Esophagus muscularis mucosa (tissue), 4 donors: ENCODE measurements around the gene SRD5A1. TPM values are rescaled to one million over a fixed set of nuclear protein-coding genes. Genes with fewer than 3 reads are reported as not detected.

Experiments
- DNase-seq: peaks from one replicate; pipeline ENCODE4 v3.0.0-alpha.2; 2017; ENCODE audit errors: extremely low spot score
- H3K27ac ChIP-seq, 4 donors: fragments of 200-600 bp; sonication (generic); replicated peaks in 1 of 4; 1 replicate in 3 of 4; 2 replicates in 1 of 4; pipeline ENCODE4 v1.5.1; 2016 to 2019; ENCODE audit warnings: mild to moderate bottlenecking in 1 of 4
- H3K27me3 ChIP-seq, 4 donors: fragments of 200-600 bp; sonication (generic); one replicate each; pipeline versions ENCODE4 v1.5.1 to v1.6.0; 2016 to 2019
- H3K36me3 ChIP-seq, 4 donors: fragments of 200-600 bp; sonication (generic); one replicate each; pipeline ENCODE4 v1.5.1; 2016 to 2019
- H3K4me1 ChIP-seq, 4 donors: fragments of 200-600 bp; sonication (generic); one replicate each; pipeline ENCODE4 v1.5.1; 2016 to 2019
- H3K4me3 ChIP-seq, 4 donors: fragments of 200-600 bp; sonication (generic); 1 replicate in 2 of 4; 2 replicates in 2 of 4; pipeline ENCODE4 v1.5.1; 2016 to 2019; ENCODE audit warnings: mild to moderate bottlenecking in 4 of 4, moderate library complexity in 1 of 4
- H3K9me3 ChIP-seq, 4 donors: fragments of 200-600 bp; sonication (generic); 1 replicate in 3 of 4; 2 replicates in 1 of 4; pipeline ENCODE4 v1.5.1; 2016 to 2019
- EP300 ChIP-seq: sonication (generic); formaldehyde crosslinking; IDR thresholded peaks from one replicate; pipeline ENCODE4 v1.6.1; 2017; ENCODE audit warnings: antibody characterized with exemption
- POLR2A ChIP-seq: fragments of 450-650 bp; IDR thresholded peaks from one replicate; pipeline ENCODE4 v1.6.1; 2017; ENCODE audit warnings: antibody characterized with exemption, moderate library complexity, mild to moderate bottlenecking, low read depth
- POLR2AphosphoS5 ChIP-seq, 2 donors: sonication (generic); formaldehyde crosslinking; IDR thresholded peaks; one replicate each; pipeline ENCODE4 v1.6.1; 2017; ENCODE audit warnings: antibody characterized with exemption in 2 of 2
- WGBS: methylation state at CpG from one replicate; pipeline ENCODE4 v1.1.5; 2018; 5-methylcytosine and 5-hydroxymethylcytosine counted together
- intact Hi-C: fragments of 100-400 bp; cut with DNase I; formaldehyde crosslinking; loops from one replicate; pipeline ENCODE4 v1.15.1; 2023
- total RNA-seq, 4 donors: library from RNA; depleted of rRNA; stranded (reverse); fragments of >200 nt; gene quantifications; one replicate each; pipeline versions ENCODE4 v1.1.0 to v1.2.1, GENCODE V29; 2016
- TF ChIP-seq, protein P1 (sequence below), 3 experiments: fragments of 200-600 bp in 2 of 3; fragments of 450-650 bp in 1 of 3; sonication (generic) in 2 of 3; IDR thresholded peaks; one replicate each; pipeline ENCODE4 v1.5.1; 2017 to 2019; ENCODE audit warnings: antibody characterized with exemption in 3 of 3, mild to moderate bottlenecking in 2 of 3, moderate library complexity in 1 of 3

Gene SRD5A1
- total RNA-seq, 4 donors from 2014 or later = 2.2 to 10.3 (median 4.6) TPM

- DNase-seq = peak; percentile 92
- no peak for TF ChIP-seq POLR2A
- TF ChIP-seq, protein P1, sequence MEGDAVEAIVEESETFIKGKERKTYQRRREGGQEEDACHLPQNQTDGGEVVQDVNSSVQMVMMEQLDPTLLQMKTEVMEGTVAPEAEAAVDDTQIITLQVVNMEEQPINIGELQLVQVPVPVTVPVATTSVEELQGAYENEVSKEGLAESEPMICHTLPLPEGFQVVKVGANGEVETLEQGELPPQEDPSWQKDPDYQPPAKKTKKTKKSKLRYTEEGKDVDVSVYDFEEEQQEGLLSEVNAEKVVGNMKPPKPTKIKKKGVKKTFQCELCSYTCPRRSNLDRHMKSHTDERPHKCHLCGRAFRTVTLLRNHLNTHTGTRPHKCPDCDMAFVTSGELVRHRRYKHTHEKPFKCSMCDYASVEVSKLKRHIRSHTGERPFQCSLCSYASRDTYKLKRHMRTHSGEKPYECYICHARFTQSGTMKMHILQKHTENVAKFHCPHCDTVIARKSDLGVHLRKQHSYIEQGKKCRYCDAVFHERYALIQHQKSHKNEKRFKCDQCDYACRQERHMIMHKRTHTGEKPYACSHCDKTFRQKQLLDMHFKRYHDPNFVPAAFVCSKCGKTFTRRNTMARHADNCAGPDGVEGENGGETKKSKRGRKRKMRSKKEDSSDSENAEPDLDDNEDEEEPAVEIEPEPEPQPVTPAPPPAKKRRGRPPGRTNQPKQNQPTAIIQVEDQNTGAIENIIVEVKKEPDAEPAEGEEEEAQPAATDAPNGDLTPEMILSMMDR (IDR thresholded peaks at IDR 0.05) = peak in 2 of 3 experiments; percentile 1 to 30
- TF ChIP-seq POLR2AphosphoS5 (IDR thresholded peaks at IDR 0.05) = peak in 1 of 2 donors; percentile 39
- Histone ChIP-seq H3K4me1 (peaks cover 24 to 36% (median 34%) of the 10 kb centered on the region in 4 donors), H3K4me3 (peak overlapping the region; percentile 71 to 85 (median 74)), H3K27ac (peak overlapping the region; percentile 96 to 99 (median 98)), H3K9me3 (no peaks in the 10 kb centered on the region), H3K36me3 (no peaks in the 10 kb centered on the region), H3K27me3 (no peaks in the 10 kb centered on the region)
- WGBS = 2% methylated on average over 9 of the region's 36 CpGs
- intact Hi-C loops = loop anchor here (2.0 kb wide), 1 partner anchor 79 kb away; the partner anchor contains the start of genes NSUN2 and SRD5A1
Measured at GRCh38 chr5:6712142-6712576, 78.9 kb downstream of the SRD5A1 start.

GRCh38 chr5:6712577-6713273, 79.5 kb downstream of the SRD5A1 start:
- Histone ChIP-seq H3K36me3 (no peaks in the 10 kb centered on the region), H3K4me3 (peak overlapping the region; percentile 71 to 85 (median 74)), H3K4me1 (peaks cover 30 to 42% (median 40%) of the 10 kb centered on the region in 4 donors), H3K27me3 (no peaks in the 10 kb centered on the region), H3K9me3 (no peaks in the 10 kb centered on the region), H3K27ac (peak overlapping the region; percentile 96 to 99 (median 98))
- TF ChIP-seq, protein P1 (IDR thresholded peaks at IDR 0.05) = no peak
- peak; percentile 48 for TF ChIP-seq POLR2A
- no peak for TF ChIP-seq EP300
- peak in 1 of 2 donors; percentile 81 for TF ChIP-seq POLR2AphosphoS5 (IDR thresholded peaks at IDR 0.05)
- WGBS = 0% methylated on average over 16 of the region's 85 CpGs
- DNase-seq = peak; percentile 97
- intact Hi-C loops = loop anchor here (2.0 kb wide), 1 partner anchor 80 kb away; the partner anchor contains the start of genes NSUN2 and SRD5A1

GRCh38 chr5:6713274-6714225, 80.3 kb downstream of the SRD5A1 start, which contains the start of gene TENT4A:
TENT4A (plus strand) TSS chr5:6713432; CDS start chr5:6713984, 552 bp downstream.
- 2% methylated on average over 28 of the region's 174 CpGs for WGBS
- DNase-seq = peak; percentile 37

GRCh38 chr5:6714226-6715041, 81.2 kb downstream of the SRD5A1 start:
- Histone ChIP-seq H3K27me3 (no peaks in the 10 kb centered on the region), H3K36me3 (no peaks in the 10 kb centered on the region), H3K27ac (peak overlapping the region; percentile 79 to 99 (median 98)), H3K4me1 (peaks cover 45 to 57% (median 57%) of the 10 kb centered on the region in 4 donors), H3K4me3 (peak overlapping the region; percentile 71 to 85 (median 74)), H3K9me3 (no peaks in the 10 kb centered on the region)
- TF ChIP-seq EP300 = no peak
- TF ChIP-seq POLR2AphosphoS5 (IDR thresholded peaks at IDR 0.05) = no peak
- no peak for TF ChIP-seq POLR2A
- TF ChIP-seq, protein P1 (IDR thresholded peaks at IDR 0.05) = no peak
- DNase-seq = peak; percentile 86
- 0% methylated on average over 5 of the region's 99 CpGs for WGBS
- intact Hi-C loops = no loop called here

More at GRCh38 chr5:6713274-6714225, 80.3 kb downstream of the SRD5A1 start, which contains the start of gene TENT4A:
- Histone ChIP-seq H3K27me3 (no peaks in the 10 kb centered on the region), H3K36me3 (no peaks in the 10 kb centered on the region), H3K4me1 (peaks cover 37 to 50% (median 48%) of the 10 kb centered on the region in 4 donors), H3K4me3 (peak within 1 kb of the TSS; percentile 71 to 85 (median 74)), H3K9me3 (no peaks in the 10 kb centered on the region), H3K27ac (peak within 1 kb of the TSS; percentile 96 to 99 (median 98))
- peak; percentile 41 to 60 for TF ChIP-seq POLR2AphosphoS5 (IDR thresholded peaks at IDR 0.05)
- no peak for TF ChIP-seq POLR2A
- intact Hi-C loops = loop anchor here (2.0 kb wide), 1 partner anchor 81 kb away; the partner anchor contains the start of genes NSUN2 and SRD5A1
